ENCODE measurements around the gene LSM2. TPM values are rescaled to one million over a fixed set of nuclear protein-coding genes. Genes with fewer than 3 reads are reported as not detected.
A peak's percentile ranks its signal among the peaks of the same experiment; 100 is the strongest.

The LSM2 gene

DNA sequence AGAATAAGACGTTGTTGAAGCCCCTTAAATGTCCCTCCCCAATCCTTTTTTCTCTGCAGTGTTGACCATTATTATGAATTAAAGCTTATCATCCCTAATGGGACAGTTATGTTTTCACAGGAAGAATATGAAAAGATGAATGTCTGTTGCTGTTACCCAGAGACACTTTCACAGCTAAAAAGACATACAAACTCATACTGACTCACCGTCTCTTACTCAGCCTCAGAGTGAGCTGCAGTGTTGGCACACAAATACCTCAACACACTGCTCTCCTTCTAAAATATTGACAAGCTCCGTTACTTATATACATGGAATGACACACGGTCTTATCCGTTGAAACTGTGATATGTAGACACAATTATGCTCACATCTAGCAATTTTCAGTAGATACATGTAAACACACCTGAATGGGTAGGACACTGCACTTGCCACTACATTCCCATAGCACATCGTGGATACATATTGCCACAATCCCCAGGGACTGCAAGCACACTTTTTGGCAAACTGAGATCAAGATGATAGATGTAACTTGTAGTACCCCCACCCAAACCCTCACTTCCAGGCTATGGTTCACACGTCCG is 53.9 kb downstream of the LSM2 start:
- no peak overlapping the region for H3K9ac ChIP-seq (ENCODE audit: low read depth, low read length)
- H3K4me3 ChIP-seq (ENCODE audit: low read length), result no peak overlapping the region
- peak overlapping the region; percentile 60 for H3K4me2 ChIP-seq (ENCODE audit: low read length)
- H3K27me3 ChIP-seq (ENCODE audit: control insufficient read depth, insufficient read depth, low read length), result no peaks in the 10 kb centered on the region
- peaks cover 6% of the 10 kb centered on the region for H3K36me3 ChIP-seq (ENCODE audit: insufficient read depth, low read length)
- peaks cover 15% of the 10 kb centered on the region for H3K4me1 ChIP-seq (ENCODE audit: control insufficient read depth, insufficient read depth, low read length)
- H3K9me3 ChIP-seq (replicated peaks; ENCODE audit: low read length), result no peaks in the 10 kb centered on the region

DNA sequence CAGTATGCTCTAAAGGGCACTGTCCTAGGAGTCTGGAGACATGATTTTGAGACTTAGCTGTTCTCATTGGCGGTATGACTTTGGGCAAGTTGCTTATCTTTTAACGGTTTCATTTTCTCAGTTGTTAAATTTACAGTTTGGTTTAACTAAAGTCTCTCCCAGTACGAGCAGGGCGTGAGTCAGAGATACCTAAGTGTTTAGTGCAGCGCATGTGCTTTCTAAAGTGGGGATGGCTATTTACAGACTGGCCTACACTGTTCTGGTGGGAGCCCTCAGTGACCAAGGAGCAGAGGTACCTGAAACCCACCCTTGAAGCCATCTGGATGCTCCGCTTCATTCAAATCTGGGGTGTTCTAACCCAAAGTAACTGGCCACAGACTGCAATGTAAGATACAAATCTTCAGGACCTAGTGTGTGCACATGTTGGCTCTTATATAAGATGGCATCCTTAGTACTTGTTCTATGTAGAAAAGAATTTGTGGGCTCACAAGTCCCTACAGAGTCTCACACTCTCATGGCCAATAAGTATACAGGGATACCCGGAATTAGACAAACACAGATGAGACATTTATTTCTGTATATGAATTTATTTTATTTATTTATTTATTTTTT is 56.2 kb downstream of the LSM2 start:
- Histone ChIP-seq H3K36me3 (ENCODE audit: insufficient read depth, low read length) (peaks cover 6% of the 10 kb centered on the region), H3K4me3 (ENCODE audit: low read length) (no peak overlapping the region), H3K9me3 (replicated peaks; ENCODE audit: low read length) (no peaks in the 10 kb centered on the region), H3K4me2 (ENCODE audit: low read length) (no peak overlapping the region), H3K9ac (ENCODE audit: low read depth, low read length) (no peak overlapping the region), H3K4me1 (ENCODE audit: control insufficient read depth, insufficient read depth, low read length) (peaks cover 15% of the 10 kb centered on the region), H3K27me3 (ENCODE audit: control insufficient read depth, insufficient read depth, low read length) (no peaks in the 10 kb centered on the region)

DNA sequence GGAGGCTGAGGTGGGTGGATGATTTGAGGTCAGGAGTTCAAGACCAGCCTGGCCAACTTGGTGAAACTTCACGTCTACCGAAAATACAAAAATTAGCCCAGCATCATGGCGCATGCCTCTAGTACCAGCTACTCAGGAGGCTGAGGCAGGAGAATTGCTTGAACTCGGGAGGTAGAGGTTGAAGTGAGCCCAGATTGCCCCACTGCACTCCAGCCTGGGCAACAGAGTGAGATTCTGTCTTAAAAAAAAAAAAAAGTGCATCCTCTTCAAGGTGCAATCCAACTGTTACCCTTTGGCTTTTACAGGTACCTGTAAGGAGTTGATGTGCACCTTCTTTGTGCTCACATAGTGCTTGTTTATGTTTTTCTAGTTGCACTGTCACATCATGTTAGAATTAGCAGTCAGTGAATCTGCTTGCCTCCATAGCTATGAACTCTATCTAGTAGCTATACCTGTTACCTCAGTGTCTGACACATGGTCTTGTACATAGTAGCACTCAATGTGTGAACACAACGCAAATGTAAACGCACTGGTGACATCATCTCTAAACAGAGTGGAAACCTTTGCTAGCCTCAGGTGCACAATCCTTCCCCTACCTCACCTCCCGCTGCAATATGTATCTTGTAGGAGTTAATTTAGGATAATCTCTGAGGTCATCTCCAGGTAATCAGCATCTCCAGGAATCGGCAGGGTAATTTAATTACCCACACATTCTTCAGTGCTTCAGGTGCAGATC is 57.3 kb downstream of the LSM2 start:
- Histone ChIP-seq H3K9ac (ENCODE audit: low read depth, low read length) (no peak overlapping the region), H3K36me3 (ENCODE audit: insufficient read depth, low read length) (peaks cover 6% of the 10 kb centered on the region), H3K9me3 (replicated peaks; ENCODE audit: low read length) (no peaks in the 10 kb centered on the region), H3K4me2 (ENCODE audit: low read length) (no peak overlapping the region), H3K4me3 (ENCODE audit: low read length) (no peak overlapping the region), H3K27me3 (ENCODE audit: control insufficient read depth, insufficient read depth, low read length) (no peaks in the 10 kb centered on the region), H3K4me1 (ENCODE audit: control insufficient read depth, insufficient read depth, low read length) (peaks cover 15% of the 10 kb centered on the region)

Small RNA genes within 50 kb of the gene (small RNA-seq; reads per million reads assigned to genes)
- gene MSH5-SAPCD1, result not detected
- not detected for gene RF00019
- gene RNU6-850P, result not detected
- not detected for gene SAPCD1
- 34.5 reads per million, percentile 95 among the genes with 10 or more reads in this experiment for gene SNORD48
- not detected for gene SNORD52

Measured in skeletal muscle satellite cell (primary cell).